NB4 (cell line): ENCODE data around the gene FUT3.

Experiments
- DNase-seq: peaks from one replicate; pipeline ENCODE4 v3.0.0; 2010; ENCODE audit warnings: low read depth
- H3K4me3 ChIP-seq: one replicate; pipeline ENCODE4 v1.5.1; 2011; ENCODE audit warnings: mild to moderate bottlenecking, low read depth, low read length, moderate library complexity
- MYC ChIP-seq: IDR thresholded peaks from 2 replicates; pipeline ENCODE4 v1.6.1; 2011; ENCODE audit warnings: low read depth, low read length
- POLR2A ChIP-seq: IDR thresholded peaks from 2 replicates; pipeline ENCODE4 v1.6.1; 2011; ENCODE audit warnings: mild to moderate bottlenecking; ENCODE audit not compliant: insufficient read length; ENCODE audit errors: extremely low read depth
- TF ChIP-seq, protein P1 (sequence below): IDR thresholded peaks from 2 replicates; pipeline ENCODE4 v1.6.1; 2011; ENCODE audit warnings: low read depth, low read length
- TF ChIP-seq, protein P2 (sequence below): IDR thresholded peaks from one replicate; pipeline ENCODE4 v1.5.1; 2012; ENCODE audit warnings: low read depth, low read length

The FUT3 gene

DNA sequence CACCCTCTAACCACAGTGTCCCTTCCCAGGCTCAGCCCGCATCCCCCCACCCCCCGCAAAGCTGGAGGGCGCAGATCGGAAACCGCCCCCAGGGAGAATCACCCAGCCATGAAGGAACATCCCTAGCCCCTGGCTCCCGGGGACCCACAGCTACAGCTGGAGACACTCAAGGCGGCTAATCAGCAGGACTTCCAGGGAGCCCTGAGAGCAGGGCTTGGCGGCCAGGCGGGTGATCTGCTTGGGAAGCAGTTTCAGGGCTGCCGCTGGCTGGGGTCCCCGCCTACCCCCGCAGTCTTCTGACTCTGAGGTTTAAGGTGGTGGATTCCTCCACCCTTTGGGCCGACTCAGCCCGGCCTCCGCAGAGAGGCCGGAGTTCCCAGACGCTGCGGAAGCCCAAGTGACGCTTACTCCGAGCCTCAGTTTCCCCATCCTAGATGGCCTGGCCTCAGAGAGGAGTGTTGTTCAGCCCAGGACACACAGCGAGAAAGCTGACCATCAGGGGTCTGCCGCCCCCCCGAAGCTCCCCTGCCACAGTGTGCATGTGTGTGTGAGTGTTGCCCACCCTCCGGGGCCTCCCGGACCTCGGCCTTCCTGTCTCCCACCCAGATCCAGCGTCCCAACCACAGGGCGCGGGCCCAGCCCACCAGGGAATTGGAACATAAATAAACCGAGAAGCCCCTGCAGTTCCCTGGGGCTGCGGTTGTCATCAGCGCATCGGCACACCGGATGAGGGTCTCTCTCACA is 21.5 kb downstream of the FUT3 start:
- H3K4me3 ChIP-seq, result no peak overlapping the region
- no peak for DNase-seq
- TF ChIP-seq POLR2A (no peak), MYC (no peak)
- TF ChIP-seq, protein P1, sequence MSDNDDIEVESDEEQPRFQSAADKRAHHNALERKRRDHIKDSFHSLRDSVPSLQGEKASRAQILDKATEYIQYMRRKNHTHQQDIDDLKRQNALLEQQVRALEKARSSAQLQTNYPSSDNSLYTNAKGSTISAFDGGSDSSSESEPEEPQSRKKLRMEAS, result no peak
- TF ChIP-seq, protein P2, sequence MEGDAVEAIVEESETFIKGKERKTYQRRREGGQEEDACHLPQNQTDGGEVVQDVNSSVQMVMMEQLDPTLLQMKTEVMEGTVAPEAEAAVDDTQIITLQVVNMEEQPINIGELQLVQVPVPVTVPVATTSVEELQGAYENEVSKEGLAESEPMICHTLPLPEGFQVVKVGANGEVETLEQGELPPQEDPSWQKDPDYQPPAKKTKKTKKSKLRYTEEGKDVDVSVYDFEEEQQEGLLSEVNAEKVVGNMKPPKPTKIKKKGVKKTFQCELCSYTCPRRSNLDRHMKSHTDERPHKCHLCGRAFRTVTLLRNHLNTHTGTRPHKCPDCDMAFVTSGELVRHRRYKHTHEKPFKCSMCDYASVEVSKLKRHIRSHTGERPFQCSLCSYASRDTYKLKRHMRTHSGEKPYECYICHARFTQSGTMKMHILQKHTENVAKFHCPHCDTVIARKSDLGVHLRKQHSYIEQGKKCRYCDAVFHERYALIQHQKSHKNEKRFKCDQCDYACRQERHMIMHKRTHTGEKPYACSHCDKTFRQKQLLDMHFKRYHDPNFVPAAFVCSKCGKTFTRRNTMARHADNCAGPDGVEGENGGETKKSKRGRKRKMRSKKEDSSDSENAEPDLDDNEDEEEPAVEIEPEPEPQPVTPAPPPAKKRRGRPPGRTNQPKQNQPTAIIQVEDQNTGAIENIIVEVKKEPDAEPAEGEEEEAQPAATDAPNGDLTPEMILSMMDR, result no peak

DNA sequence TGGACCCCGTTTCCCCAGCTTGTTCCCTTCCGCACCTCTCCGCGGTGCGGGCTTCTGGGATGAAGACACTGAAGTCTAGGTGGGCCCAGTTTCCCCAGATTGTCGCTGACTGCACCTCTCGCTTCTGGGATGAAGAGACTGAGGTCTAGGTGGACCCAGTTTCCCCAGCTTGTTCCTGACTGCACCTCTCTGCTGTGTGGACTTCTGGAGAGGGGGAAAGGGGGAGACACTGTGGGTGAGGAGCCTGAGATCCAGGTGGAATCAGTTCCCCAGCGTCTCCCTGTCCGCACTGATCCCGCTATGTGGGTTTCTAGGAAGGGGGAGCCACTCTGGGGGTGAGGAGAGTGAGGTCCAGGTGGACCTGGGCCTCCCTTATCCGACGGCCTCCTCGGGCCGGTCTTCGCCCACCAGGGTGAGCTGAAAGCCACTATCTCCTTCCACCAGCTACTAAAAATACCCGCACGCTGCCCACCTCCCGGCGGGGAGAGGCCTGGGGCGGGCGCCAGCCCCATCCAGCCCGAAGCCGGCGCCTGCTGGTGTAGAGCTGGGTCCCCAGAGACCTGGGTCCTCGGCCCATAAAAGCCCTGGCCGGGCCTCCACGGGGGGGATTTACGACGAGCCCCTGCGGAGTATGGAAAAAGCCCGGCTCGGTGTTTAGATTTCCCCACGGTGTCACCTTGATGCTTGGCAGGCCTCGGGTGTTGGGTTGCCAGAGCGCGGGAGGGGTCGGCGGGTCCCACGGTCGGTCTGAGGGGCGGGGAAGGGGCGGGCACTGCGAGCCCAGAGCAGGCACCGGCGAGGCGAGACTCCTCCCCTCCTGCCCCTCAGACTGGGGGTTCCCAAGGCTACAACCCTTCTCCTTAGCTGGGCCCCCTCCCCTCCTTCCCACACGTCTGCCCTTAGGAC is 22.3 kb downstream of the FUT3 start:
- TF ChIP-seq MYC (no peak), POLR2A (peak; percentile 26)
- TF ChIP-seq, protein P2, result no peak
- TF ChIP-seq, protein P1, result no peak
- DNase-seq, result peak; percentile 64
- H3K4me3 ChIP-seq, result peak overlapping the region; percentile 72

DNA sequence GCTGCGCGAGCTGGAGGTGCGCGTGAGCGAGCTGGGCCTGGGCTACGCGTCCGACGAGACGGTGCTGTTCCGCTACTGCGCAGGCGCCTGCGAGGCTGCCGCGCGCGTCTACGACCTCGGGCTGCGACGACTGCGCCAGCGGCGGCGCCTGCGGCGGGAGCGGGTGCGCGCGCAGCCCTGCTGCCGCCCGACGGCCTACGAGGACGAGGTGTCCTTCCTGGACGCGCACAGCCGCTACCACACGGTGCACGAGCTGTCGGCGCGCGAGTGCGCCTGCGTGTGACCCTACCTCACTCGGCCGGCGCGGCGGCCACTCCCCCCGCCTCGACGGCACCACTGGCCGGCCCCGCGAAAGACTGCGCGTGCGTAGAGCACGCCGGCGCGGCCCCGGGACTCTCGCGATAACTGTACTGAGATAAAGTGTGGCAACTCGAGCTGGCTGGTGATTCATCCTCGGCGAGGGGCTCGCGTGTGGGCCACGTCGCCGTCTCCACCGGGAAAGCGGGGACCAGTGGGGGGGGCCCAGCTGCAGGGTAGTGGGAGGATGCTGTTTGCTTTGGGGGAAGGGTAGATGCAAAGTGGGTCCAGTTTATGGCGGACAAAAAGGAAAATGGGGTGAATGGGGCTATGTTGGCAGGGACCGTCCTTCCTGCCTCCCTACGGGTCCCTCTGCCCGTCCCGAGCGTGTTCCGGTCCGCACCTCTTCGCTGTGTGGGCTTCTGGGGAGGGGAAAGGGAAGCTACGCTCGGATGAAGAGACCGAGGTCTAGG is 23.2 kb downstream of the FUT3 start:
- DNase-seq, result peak; percentile 90
- no peak; the same call in none of the 2 replicates for TF ChIP-seq MYC
- TF ChIP-seq, protein P1, result peak; percentile 22; the same call in 1 of the 2 replicates
- peak; percentile 98 for TF ChIP-seq POLR2A
- TF ChIP-seq, protein P2, result no peak
- peak overlapping the region; percentile 72 for H3K4me3 ChIP-seq

DNA sequence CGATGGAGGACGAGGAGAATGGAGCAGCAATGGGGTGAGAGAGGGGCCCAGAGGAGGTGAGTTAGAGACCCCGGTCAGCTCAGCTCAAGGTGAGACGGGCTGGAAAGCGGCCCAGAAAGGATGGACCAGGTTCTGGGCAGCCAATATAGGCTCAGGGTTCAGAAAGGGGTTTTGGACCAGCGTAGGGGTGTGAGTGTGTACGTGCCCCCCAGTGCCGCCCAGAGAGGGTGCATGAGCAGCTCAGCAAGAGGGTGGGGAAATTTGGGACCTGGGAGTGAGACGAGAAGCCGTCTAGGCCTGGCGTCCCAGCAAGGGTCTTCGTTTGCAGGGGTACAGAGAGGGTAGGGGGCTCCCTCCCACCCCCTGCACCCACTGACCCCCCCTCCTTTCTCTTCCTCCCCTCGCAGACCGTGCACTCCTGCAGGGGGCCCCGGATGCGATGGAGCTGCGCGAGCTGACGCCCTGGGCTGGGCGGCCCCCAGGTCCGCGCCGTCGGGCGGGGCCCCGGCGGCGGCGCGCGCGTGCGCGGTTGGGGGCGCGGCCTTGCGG is 23.8 kb downstream of the FUT3 start:
- no peak for DNase-seq
- TF ChIP-seq POLR2A, result no peak
- TF ChIP-seq, protein P2, result no peak
- no peak for TF ChIP-seq MYC
- TF ChIP-seq, protein P1, result no peak
- peak overlapping the region; percentile 46 for H3K4me3 ChIP-seq
